HEK293 (cell line): ENCODE measurements around the gene ATP6AP2.
"Not testable (repeated sequence)": the region's sequence is repeated elsewhere in the genome, so short reads cannot be mapped to it uniquely, and the experiment has no call there.

Source experiments
- CTCF ChIA-PET: fragments of 350-600 bp; formaldehyde crosslinking; extraction: SDS; loops from one replicate; lab custom pipeline; 2021; ENCODE audit warnings: antibody characterized with exemption; lab: Yijun Ruan, JAX
- POLR2A ChIA-PET: fragments of 300-600 bp; formaldehyde crosslinking; extraction: SDS; loops from one replicate; lab custom pipeline; 2020; ENCODE audit warnings: antibody characterized with exemption, inconsistent platforms; lab: Yijun Ruan, JAX
- H3K27ac ChIP-seq: fragments of 200-500 bp; sonication (Bioruptor generic); 2 replicates; pipeline ENCODE4 v1.5.1; 2014; ENCODE audit warnings: low read depth, low read length, control low read depth, inconsistent platforms; ENCODE audit errors: extremely low read depth
- H3K36me3 ChIP-seq, 2 experiments: fragments of 200-500 bp in 1 of 2; sonication (Bioruptor generic) in 1 of 2; 1 replicate in 1 of 2; 2 replicates in 1 of 2; pipeline ENCODE4 v1.5.1; 2014 to 2017; ENCODE audit warnings: inconsistent platforms in 2 of 2, low read length in 2 of 2; ENCODE audit not compliant: control insufficient read depth in 2 of 2, insufficient read depth in 1 of 2
- H3K4me1 ChIP-seq: fragments of 200-500 bp; sonication (Bioruptor generic); 2 replicates; pipeline ENCODE4 v1.5.1; 2014; ENCODE audit warnings: mild to moderate bottlenecking, low read length, inconsistent platforms; ENCODE audit not compliant: control insufficient read depth, insufficient read depth
- H3K4me3 ChIP-seq: 2 replicates; pipeline ENCODE4 v1.5.1; 2011; ENCODE audit warnings: low read depth, mild to moderate bottlenecking, control low read depth, low read length, moderate library complexity
- H3K9me3 ChIP-seq: fragments of 200-500 bp; sonication (Bioruptor generic); 2 replicates; pipeline ENCODE4 v1.5.1; 2014; ENCODE audit warnings: low read depth, low read length, inconsistent platforms; ENCODE audit not compliant: control insufficient read depth, insufficient read depth
- GLI2 ChIP-seq: fragments of 450-650 bp; formaldehyde crosslinking; IDR thresholded peaks from 2 replicates; pipeline ENCODE4; 2017; ENCODE audit warnings: missing biosample characterization, missing genetic modification characterization, low read depth, borderline replicate concordance
- GLIS2 ChIP-seq: fragments of 450-650 bp; formaldehyde crosslinking; IDR thresholded peaks from 2 replicates; pipeline ENCODE4 v1.5.1; 2016; ENCODE audit warnings: missing biosample characterization, missing genetic modification characterization
- HOXC10 ChIP-seq: sonication (generic); formaldehyde crosslinking; IDR thresholded peaks from 2 replicates; pipeline ENCODE4 v1.8.1; 2023; ENCODE audit warnings: mild to moderate bottlenecking, missing genetic modification reagents
- KLF9 ChIP-seq: fragments of 450-650 bp; formaldehyde crosslinking; IDR thresholded peaks from 2 replicates; pipeline ENCODE4 v1.5.1; 2016; ENCODE audit warnings: missing biosample characterization, missing genetic modification characterization, low read depth
- OVOL3 ChIP-seq: fragments of 450-650 bp; formaldehyde crosslinking; IDR thresholded peaks from 2 replicates; pipeline ENCODE4 v1.5.1; 2016; ENCODE audit warnings: missing biosample characterization, missing genetic modification characterization
- ZFP3 ChIP-seq: fragments of 450-650 bp; formaldehyde crosslinking; IDR thresholded peaks from 2 replicates; pipeline ENCODE4 v1.5.1; 2016; ENCODE audit warnings: low read depth, missing biosample characterization, missing genetic modification characterization
- ZFP37 ChIP-seq: fragments of 450-650 bp; formaldehyde crosslinking; IDR thresholded peaks from 2 replicates; pipeline ENCODE4 v1.5.1; 2016; ENCODE audit warnings: missing biosample characterization, missing genetic modification characterization
- ZNF114 ChIP-seq: fragments of 450-650 bp; formaldehyde crosslinking; IDR thresholded peaks from 2 replicates; pipeline ENCODE4 v1.5.0; 2017; ENCODE audit warnings: missing biosample characterization, missing genetic modification characterization
- ZNF19 ChIP-seq: fragments of 450-650 bp; formaldehyde crosslinking; IDR thresholded peaks from 2 replicates; pipeline ENCODE4; 2016; ENCODE audit warnings: missing biosample characterization, missing genetic modification characterization, low read depth
- ZNF221 ChIP-seq: fragments of 450-650 bp; formaldehyde crosslinking; IDR thresholded peaks from 2 replicates; pipeline ENCODE4 v1.5.1; 2017; ENCODE audit warnings: missing biosample characterization, missing genetic modification characterization, borderline replicate concordance
- ZNF248 ChIP-seq: fragments of 450-650 bp; formaldehyde crosslinking; IDR thresholded peaks from 2 replicates; pipeline ENCODE4 v1.5.1; 2017; ENCODE audit warnings: missing biosample characterization, missing genetic modification characterization
- ZNF311 ChIP-seq: fragments of 450-650 bp; formaldehyde crosslinking; IDR thresholded peaks from 2 replicates; pipeline ENCODE4 v1.5.1; 2017; ENCODE audit warnings: missing biosample characterization, missing genetic modification characterization, borderline replicate concordance
- ZNF354C ChIP-seq: fragments of 450-650 bp; formaldehyde crosslinking; IDR thresholded peaks from 2 replicates; pipeline ENCODE4 v1.5.1; 2016; ENCODE audit warnings: missing biosample characterization, missing genetic modification characterization, low read depth, borderline replicate concordance
- ZNF48 ChIP-seq: fragments of 450-650 bp; formaldehyde crosslinking; IDR thresholded peaks from 2 replicates; pipeline ENCODE4 v1.5.1; 2016; ENCODE audit warnings: missing biosample characterization, missing genetic modification characterization
- ZNF548 ChIP-seq: fragments of 450-650 bp; formaldehyde crosslinking; IDR thresholded peaks from 2 replicates; pipeline ENCODE4 v1.5.1; 2016; ENCODE audit warnings: missing biosample characterization, missing genetic modification characterization
- ZNF624 ChIP-seq: fragments of 450-650 bp; formaldehyde crosslinking; IDR thresholded peaks from 2 replicates; pipeline ENCODE4 v1.5.1; 2017; ENCODE audit warnings: missing biosample characterization, missing genetic modification characterization
- TF ChIP-seq, protein P1 (sequence below): fragments of 450-650 bp; formaldehyde crosslinking; IDR thresholded peaks from 2 replicates; pipeline ENCODE4 v1.5.1; 2017; ENCODE audit warnings: missing biosample characterization, missing genetic modification characterization
- TF ChIP-seq, protein P2 (sequence below): fragments of 450-650 bp; formaldehyde crosslinking; IDR thresholded peaks from 2 replicates; pipeline ENCODE4 v1.5.1; 2016; ENCODE audit warnings: missing biosample characterization, missing genetic modification characterization
- TF ChIP-seq, protein P3 (sequence below): fragments of 450-650 bp; formaldehyde crosslinking; IDR thresholded peaks from 2 replicates; pipeline ENCODE4 v1.5.1; 2016; ENCODE audit warnings: missing biosample characterization, missing genetic modification characterization, borderline replicate concordance
- TF ChIP-seq, protein P4 (sequence below): fragments of 450-650 bp; formaldehyde crosslinking; IDR thresholded peaks from 2 replicates; pipeline ENCODE4 v1.5.1; 2016; ENCODE audit warnings: missing biosample characterization, missing genetic modification characterization

Gene ATP6AP2

DNA sequence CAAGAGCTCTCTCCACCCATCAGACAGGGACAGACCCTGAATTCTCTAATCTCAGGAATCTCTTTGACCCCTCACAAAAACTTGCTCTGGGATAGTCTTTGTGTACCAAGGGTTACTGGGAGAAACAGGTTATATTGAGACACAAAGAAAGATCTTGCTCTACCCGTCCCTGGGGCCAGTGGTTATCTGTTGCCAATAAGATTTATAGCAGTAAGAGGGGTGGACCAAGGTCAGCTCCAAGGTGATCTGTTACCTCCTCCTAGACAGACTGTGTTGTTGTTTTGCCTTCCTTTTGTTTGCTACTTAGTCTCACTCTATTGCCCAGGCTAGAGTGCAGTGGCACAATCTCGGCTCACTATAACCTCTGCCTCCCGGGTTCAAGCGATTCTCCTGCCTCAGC lies 16.3 kb upstream of the ATP6AP2 start (continued):
- TF ChIP-seq GLI2 (tag by site-specific recombination) (no peak), ZNF248 (tag by site-specific recombination) (no peak), ZNF311 (tag by site-specific recombination) (no peak), ZFP3 (tag by site-specific recombination) (no peak), ZNF624 (tag by site-specific recombination) (no peak), ZNF48 (tag by site-specific recombination) (no peak), ZNF221 (tag by site-specific recombination) (no peak), KLF9 (tag by site-specific recombination) (no peak)
- TF ChIP-seq, protein P1, sequence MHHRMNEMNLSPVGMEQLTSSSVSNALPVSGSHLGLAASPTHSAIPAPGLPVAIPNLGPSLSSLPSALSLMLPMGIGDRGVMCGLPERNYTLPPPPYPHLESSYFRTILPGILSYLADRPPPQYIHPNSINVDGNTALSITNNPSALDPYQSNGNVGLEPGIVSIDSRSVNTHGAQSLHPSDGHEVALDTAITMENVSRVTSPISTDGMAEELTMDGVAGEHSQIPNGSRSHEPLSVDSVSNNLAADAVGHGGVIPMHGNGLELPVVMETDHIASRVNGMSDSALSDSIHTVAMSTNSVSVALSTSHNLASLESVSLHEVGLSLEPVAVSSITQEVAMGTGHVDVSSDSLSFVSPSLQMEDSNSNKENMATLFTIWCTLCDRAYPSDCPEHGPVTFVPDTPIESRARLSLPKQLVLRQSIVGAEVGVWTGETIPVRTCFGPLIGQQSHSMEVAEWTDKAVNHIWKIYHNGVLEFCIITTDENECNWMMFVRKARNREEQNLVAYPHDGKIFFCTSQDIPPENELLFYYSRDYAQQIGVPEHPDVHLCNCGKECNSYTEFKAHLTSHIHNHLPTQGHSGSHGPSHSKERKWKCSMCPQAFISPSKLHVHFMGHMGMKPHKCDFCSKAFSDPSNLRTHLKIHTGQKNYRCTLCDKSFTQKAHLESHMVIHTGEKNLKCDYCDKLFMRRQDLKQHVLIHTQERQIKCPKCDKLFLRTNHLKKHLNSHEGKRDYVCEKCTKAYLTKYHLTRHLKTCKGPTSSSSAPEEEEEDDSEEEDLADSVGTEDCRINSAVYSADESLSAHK (tag by site-specific recombination) = no peak
- TF ChIP-seq, protein P2, sequence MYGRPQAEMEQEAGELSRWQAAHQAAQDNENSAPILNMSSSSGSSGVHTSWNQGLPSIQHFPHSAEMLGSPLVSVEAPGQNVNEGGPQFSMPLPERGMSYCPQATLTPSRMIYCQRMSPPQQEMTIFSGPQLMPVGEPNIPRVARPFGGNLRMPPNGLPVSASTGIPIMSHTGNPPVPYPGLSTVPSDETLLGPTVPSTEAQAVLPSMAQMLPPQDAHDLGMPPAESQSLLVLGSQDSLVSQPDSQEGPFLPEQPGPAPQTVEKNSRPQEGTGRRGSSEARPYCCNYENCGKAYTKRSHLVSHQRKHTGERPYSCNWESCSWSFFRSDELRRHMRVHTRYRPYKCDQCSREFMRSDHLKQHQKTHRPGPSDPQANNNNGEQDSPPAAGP (tag by site-specific recombination) = no peak

DNA sequence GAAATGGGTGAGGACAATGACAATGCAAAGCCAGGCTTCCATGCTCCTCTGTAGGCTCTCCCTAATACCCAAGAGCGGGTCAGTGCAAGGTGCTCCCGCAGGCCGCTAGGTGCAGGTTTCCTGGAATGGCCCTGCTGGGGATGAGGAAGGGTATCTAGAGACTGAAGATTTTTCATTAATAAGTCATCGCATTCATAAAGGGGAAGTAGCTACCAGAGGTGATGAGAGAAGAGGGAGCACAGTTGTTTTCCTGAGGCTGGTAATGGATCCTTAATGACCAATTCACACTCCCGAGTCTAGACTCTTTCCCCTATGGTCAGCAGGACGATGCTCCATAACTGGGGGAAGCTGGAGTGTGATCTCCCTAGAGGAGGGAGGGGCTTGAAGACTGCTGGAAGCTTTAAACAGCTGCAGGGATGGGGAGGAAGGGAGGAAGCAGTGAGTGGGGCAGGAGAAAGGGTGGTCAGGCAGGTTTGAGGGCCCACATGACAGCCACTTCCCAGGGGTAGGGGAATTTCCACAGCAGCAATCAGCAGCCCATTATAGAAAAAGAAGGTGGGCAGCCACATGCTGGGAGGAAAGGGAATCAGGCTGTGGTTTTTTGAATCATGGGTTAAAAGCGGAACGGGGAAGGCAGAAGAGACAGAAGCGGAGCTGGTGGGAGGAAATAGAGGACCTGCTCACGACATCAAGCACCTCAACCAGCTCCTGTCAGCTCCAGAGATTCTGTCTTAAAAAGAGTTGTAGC lies 10.2 kb upstream of the ATP6AP2 start:
- POLR2A ChIA-PET = no interaction called here
- CTCF ChIA-PET = interaction anchor here (0.6 to 1.0 kb wide), 2 partner anchors 26 to 441 kb away, joined by 3 to 4 read pairs; no protein-coding TSS in a partner anchor
- no peak for TF ChIP-seq OVOL3 (tag by site-specific recombination)
- TF ChIP-seq, protein P3, sequence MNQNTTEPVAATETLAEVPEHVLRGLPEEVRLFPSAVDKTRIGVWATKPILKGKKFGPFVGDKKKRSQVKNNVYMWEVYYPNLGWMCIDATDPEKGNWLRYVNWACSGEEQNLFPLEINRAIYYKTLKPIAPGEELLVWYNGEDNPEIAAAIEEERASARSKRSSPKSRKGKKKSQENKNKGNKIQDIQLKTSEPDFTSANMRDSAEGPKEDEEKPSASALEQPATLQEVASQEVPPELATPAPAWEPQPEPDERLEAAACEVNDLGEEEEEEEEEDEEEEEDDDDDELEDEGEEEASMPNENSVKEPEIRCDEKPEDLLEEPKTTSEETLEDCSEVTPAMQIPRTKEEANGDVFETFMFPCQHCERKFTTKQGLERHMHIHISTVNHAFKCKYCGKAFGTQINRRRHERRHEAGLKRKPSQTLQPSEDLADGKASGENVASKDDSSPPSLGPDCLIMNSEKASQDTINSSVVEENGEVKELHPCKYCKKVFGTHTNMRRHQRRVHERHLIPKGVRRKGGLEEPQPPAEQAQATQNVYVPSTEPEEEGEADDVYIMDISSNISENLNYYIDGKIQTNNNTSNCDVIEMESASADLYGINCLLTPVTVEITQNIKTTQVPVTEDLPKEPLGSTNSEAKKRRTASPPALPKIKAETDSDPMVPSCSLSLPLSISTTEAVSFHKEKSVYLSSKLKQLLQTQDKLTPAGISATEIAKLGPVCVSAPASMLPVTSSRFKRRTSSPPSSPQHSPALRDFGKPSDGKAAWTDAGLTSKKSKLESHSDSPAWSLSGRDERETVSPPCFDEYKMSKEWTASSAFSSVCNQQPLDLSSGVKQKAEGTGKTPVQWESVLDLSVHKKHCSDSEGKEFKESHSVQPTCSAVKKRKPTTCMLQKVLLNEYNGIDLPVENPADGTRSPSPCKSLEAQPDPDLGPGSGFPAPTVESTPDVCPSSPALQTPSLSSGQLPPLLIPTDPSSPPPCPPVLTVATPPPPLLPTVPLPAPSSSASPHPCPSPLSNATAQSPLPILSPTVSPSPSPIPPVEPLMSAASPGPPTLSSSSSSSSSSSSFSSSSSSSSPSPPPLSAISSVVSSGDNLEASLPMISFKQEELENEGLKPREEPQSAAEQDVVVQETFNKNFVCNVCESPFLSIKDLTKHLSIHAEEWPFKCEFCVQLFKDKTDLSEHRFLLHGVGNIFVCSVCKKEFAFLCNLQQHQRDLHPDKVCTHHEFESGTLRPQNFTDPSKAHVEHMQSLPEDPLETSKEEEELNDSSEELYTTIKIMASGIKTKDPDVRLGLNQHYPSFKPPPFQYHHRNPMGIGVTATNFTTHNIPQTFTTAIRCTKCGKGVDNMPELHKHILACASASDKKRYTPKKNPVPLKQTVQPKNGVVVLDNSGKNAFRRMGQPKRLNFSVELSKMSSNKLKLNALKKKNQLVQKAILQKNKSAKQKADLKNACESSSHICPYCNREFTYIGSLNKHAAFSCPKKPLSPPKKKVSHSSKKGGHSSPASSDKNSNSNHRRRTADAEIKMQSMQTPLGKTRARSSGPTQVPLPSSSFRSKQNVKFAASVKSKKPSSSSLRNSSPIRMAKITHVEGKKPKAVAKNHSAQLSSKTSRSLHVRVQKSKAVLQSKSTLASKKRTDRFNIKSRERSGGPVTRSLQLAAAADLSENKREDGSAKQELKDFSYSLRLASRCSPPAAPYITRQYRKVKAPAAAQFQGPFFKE (tag by site-specific recombination) = no peak
- no peak for TF ChIP-seq ZFP37 (tag by site-specific recombination)
- no peak for TF ChIP-seq HOXC10 (CRISPR knock-in tag)
- TF ChIP-seq ZNF548 (tag by site-specific recombination) = no peak
- no peak for TF ChIP-seq GLIS2
- TF ChIP-seq, protein P4, sequence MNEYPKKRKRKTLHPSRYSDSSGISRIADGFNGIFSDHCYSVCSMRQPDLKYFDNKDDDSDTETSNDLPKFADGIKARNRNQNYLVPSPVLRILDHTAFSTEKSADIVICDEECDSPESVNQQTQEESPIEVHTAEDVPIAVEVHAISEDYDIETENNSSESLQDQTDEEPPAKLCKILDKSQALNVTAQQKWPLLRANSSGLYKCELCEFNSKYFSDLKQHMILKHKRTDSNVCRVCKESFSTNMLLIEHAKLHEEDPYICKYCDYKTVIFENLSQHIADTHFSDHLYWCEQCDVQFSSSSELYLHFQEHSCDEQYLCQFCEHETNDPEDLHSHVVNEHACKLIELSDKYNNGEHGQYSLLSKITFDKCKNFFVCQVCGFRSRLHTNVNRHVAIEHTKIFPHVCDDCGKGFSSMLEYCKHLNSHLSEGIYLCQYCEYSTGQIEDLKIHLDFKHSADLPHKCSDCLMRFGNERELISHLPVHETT = no peak
- TF ChIP-seq ZNF354C = no peak
- no peak for TF ChIP-seq ZNF114 (tag by site-specific recombination)
- no peak for TF ChIP-seq ZNF19 (tag by site-specific recombination)
- Histone ChIP-seq H3K36me3 (no peaks in the 10 kb centered on the region), H3K27ac (no peak overlapping the region), H3K4me3 (no peak overlapping the region), H3K9me3 (no peaks in the 10 kb centered on the region), H3K4me1 (no peaks in the 10 kb centered on the region)

DNA sequence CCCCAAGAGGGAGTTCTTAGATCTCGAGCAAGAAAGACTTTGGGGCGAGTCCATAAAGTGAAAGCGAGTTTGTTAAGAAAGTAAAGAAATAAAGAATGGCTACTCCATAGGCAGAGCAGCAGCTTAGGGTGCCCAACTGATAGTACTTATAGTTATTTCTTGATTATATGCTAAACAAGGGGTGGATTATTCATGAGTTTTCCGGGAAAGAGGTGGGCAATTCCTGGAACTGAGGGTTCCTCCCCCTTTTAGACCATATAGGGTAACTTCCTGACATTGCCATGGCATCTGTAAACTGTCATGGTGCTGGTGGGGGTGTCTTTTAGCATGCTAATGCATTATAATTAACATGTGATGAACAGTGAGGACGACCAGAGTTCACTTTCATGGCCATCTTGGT lies 9.6 kb upstream of the ATP6AP2 start:
- H3K4me1 ChIP-seq, H3K36me3 ChIP-seq, POLR2A ChIA-PET, H3K27ac ChIP-seq, H3K9me3 ChIP-seq, H3K4me3 ChIP-seq: not testable (repeated sequence)
- CTCF ChIA-PET = interaction anchor here (0.6 to 1.0 kb wide), 2 partner anchors 27 to 1817 kb away, joined by 4 read pairs; no protein-coding TSS in a partner anchor
